ENCODE results near the gene CD7.

GRCh38 chr17:82333279-82334171, 16.1 kb upstream of the CD7 start, which contains the start of gene SECTM1:
- TF ChIP-seq POLR2A (IDR thresholded peaks at IDR 0.05) (no peak), CTCF (IDR thresholded peaks at IDR 0.05) (no peak)

All from esophagus squamous epithelium (tissue), 4 donors.